ENCODE measurements around the gene KIF16B. TPM values are rescaled to one million over a fixed set of nuclear protein-coding genes. Genes with fewer than 3 reads are reported as not detected.

KIF16B gene
- total and polyA plus RNA-seq, 2 experiments from 2014 or later = 6.5 to 11.1 TPM

- TF ChIP-seq EZH2phosphoT487 (IDR thresholded peaks at IDR 0.05; ENCODE audit: unreplicated experiment) = no peak
- TF ChIP-seq POLR2AphosphoS5 (IDR thresholded peaks at IDR 0.05; ENCODE audit: low read depth) = no peak
- TF ChIP-seq CTCF (conservative IDR thresholded peaks at IDR 0.05; ENCODE audit: low read depth in 2 of 2) = no peak
Measured at GRCh38 chr20:16412906-16413305, 160.3 kb downstream of the KIF16B start (continued).

GRCh38 chr20:16411361-16411760 is 161.9 kb downstream of the KIF16B start:
- peaks cover 17% of the 10 kb centered on the region; the same call in 2 of the 3 replicates for H3K36me3 Mint-ChIP-seq (ENCODE audit: low read depth)
- Histone ChIP-seq H3F3A (replicated peaks; ENCODE audit: low read depth) (no peaks in the 10 kb centered on the region), H2AFZ (no peak overlapping the region), H4K20me1 (replicated peaks; ENCODE audit: insufficient read depth) (no peaks in the 10 kb centered on the region), H3K4me1 (ENCODE audit: insufficient read depth) (no peaks in the 10 kb centered on the region), H3K4me3 (no peak overlapping the region), H3K9me2 (ENCODE audit: insufficient read depth) (no peaks in the 10 kb centered on the region; the same call in 1 of the 2 replicates), H3K27me3 (ENCODE audit: insufficient read depth) (no peaks in the 10 kb centered on the region), H3K4me2 (no peak overlapping the region), H3K79me2 (replicated peaks; ENCODE audit: insufficient read depth) (no peaks in the 10 kb centered on the region), H3K36me3 (ENCODE audit: insufficient read depth) (no peaks in the 10 kb centered on the region), H3K27ac (ENCODE audit: low read depth) (no peak overlapping the region)
- DNase-seq (ENCODE audit: low spot score) = no peak
- H3K9me3 Mint-ChIP-seq = peaks cover 3% of the 10 kb centered on the region; the same call in 1 of the 3 replicates
- peaks cover 2% of the 10 kb centered on the region for H3K27me3 Mint-ChIP-seq (ENCODE audit: insufficient read depth, low read depth, poor library complexity)
- TF ChIP-seq ETS1 (IDR thresholded peaks at IDR 0.05) (no peak), ZNF462 (CRISPR knock-in tag; IDR thresholded peaks at IDR 0.05) (no peak), CTCF (conservative IDR thresholded peaks at IDR 0.05; ENCODE audit: low read depth in 2 of 2) (no peak), CREB1 (CRISPR knock-in tag; IDR thresholded peaks at IDR 0.05; ENCODE audit: low read depth) (no peak), EZH2phosphoT487 (IDR thresholded peaks at IDR 0.05; ENCODE audit: unreplicated experiment) (no peak), REST (IDR thresholded peaks at IDR 0.05; ENCODE audit: unreplicated experiment) (no peak)
- no peaks in the 10 kb centered on the region for H3K4me1 Mint-ChIP-seq
- no peak overlapping the region for H3K4me3 Mint-ChIP-seq
- ATAC-seq = no peak
- H3K27ac Mint-ChIP-seq = no peak overlapping the region

All from GM23338 (cell line).